CD4-positive, alpha-beta T cell treated with Interleukin-17A for 4 hours (primary cell): ENCODE measurements around the gene PAXX.

Experiments used
- DNase-seq: peaks from one replicate; pipeline ENCODE4 v3.0.0-alpha.2; 2020; ENCODE audit warnings: mixed read lengths

PAXX gene

GRCh38 chr9:137006116-137007003, 14.1 kb downstream of the PAXX start:
- no peak for DNase-seq

- no peak for DNase-seq
Observed at GRCh38 chr9:137007108-137007815, 15.0 kb downstream of the PAXX start.

GRCh38 chr9:137007816-137008270, 15.6 kb downstream of the PAXX start:
- DNase-seq: no peak

- DNase-seq: no peak
Observed at GRCh38 chr9:137008312-137008711, 16.1 kb downstream of the PAXX start.

- no peak for DNase-seq
Observed at GRCh38 chr9:137009217-137009616, 17.0 kb downstream of the PAXX start.

- DNase-seq: no peak
Observed at GRCh38 chr9:137009938-137010732, 17.9 kb downstream of the PAXX start.

GRCh38 chr9:137011156-137011555, 18.9 kb downstream of the PAXX start:
- no peak for DNase-seq

- no peak for DNase-seq
Observed at GRCh38 chr9:137011907-137012675, 19.9 kb downstream of the PAXX start.

GRCh38 chr9:137012694-137013570, 20.7 kb downstream of the PAXX start:
- DNase-seq: no peak

- DNase-seq: no peak
Observed at GRCh38 chr9:137013571-137013940, 21.3 kb downstream of the PAXX start.

GRCh38 chr9:137014166-137014565, 21.9 kb downstream of the PAXX start:
- DNase-seq: no peak

GRCh38 chr9:137014776-137015539, 22.7 kb downstream of the PAXX start:
- no peak for DNase-seq

- no peak for DNase-seq
Observed at GRCh38 chr9:137015540-137015930, 23.3 kb downstream of the PAXX start.

- no peak for DNase-seq
Observed at GRCh38 chr9:137015976-137016375, 23.8 kb downstream of the PAXX start.

- no peak for DNase-seq
Observed at GRCh38 chr9:137016436-137016835, 24.2 kb downstream of the PAXX start.

- no peak for DNase-seq
Observed at GRCh38 chr9:137017071-137017470, 24.8 kb downstream of the PAXX start.

- no peak for DNase-seq
Observed at GRCh38 chr9:137017791-137018497, 25.7 kb downstream of the PAXX start.

- DNase-seq: no peak
Observed at GRCh38 chr9:137018761-137019559, 26.7 kb downstream of the PAXX start.
